GM13977 (cell line): ENCODE results near the gene OBSCN.

ENCODE experiments used
- DNase-seq: peaks from one replicate; pipeline ENCODE4 v3.0.0; 2012; ENCODE audit warnings: low spot score
- in situ Hi-C: fragments of 300-500 bp; cut with MboI; formaldehyde crosslinking; loops from one replicate; pipeline ENCODE4 v1.12.0; 2022; ENCODE audit warnings: low sequenced_read_pairs, low pct_unique_long_range_greater_than_20kb, mixed read lengths, inconsistent platforms; ENCODE audit not compliant: unreplicated experiment
- TF ChIP-seq, protein P1 (sequence below): IDR thresholded peaks from 2 replicates; pipeline ENCODE4 v1.5.1; 2012; ENCODE audit warnings: mild to moderate bottlenecking, control low read depth; ENCODE audit not compliant: insufficient read depth; ENCODE audit errors: extremely low read depth, missing control alignments

The OBSCN gene

GRCh38 chr1:228297822-228298221, 90.0 kb downstream of the OBSCN start:
- DNase-seq: no peak
- TF ChIP-seq, protein P1, sequence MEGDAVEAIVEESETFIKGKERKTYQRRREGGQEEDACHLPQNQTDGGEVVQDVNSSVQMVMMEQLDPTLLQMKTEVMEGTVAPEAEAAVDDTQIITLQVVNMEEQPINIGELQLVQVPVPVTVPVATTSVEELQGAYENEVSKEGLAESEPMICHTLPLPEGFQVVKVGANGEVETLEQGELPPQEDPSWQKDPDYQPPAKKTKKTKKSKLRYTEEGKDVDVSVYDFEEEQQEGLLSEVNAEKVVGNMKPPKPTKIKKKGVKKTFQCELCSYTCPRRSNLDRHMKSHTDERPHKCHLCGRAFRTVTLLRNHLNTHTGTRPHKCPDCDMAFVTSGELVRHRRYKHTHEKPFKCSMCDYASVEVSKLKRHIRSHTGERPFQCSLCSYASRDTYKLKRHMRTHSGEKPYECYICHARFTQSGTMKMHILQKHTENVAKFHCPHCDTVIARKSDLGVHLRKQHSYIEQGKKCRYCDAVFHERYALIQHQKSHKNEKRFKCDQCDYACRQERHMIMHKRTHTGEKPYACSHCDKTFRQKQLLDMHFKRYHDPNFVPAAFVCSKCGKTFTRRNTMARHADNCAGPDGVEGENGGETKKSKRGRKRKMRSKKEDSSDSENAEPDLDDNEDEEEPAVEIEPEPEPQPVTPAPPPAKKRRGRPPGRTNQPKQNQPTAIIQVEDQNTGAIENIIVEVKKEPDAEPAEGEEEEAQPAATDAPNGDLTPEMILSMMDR: no peak
- in situ Hi-C loops: no loop called here

GRCh38 chr1:228298471-228298870, 90.6 kb downstream of the OBSCN start:
- TF ChIP-seq, protein P1: no peak

GRCh38 chr1:228299211-228299610, 91.4 kb downstream of the OBSCN start:
- no peak for DNase-seq
- TF ChIP-seq, protein P1: no peak
- in situ Hi-C loops: no loop called here

More at GRCh38 chr1:228298471-228298870, 90.6 kb downstream of the OBSCN start:
- in situ Hi-C loops: no loop called here
- DNase-seq: no peak

DNA sequence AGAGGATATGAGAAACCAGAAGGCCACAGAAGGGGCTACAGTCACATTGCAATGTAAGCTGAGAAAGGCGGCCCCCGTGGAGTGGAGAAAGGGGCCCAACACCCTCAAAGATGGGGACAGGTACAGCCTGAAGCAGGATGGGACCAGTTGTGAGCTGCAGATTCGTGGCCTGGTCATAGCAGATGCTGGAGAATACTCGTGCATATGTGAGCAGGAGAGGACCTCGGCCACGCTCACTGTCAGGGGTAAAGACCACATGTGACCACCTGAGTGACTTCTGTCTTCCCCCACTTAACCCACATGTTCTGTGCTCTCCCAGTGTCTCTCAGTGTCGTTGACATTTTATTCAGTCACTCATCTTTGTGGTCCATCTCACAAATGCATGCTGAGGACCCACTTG, 92.1 kb downstream of the OBSCN start:
- in situ Hi-C loops: no loop called here
- TF ChIP-seq, protein P1: no peak
- no peak for DNase-seq

- TF ChIP-seq, protein P1: no peak
- in situ Hi-C loops: no loop called here
- no peak for DNase-seq
These were observed 94.2 kb downstream of the OBSCN start for GRCh38 chr1:228302086-228302485.

- in situ Hi-C loops: no loop called here
- DNase-seq: no peak
These were observed 95.8 kb downstream of the OBSCN start for GRCh38 chr1:228303596-228303995.

More at GRCh38 chr1:228303596-228303995, 95.8 kb downstream of the OBSCN start:
- TF ChIP-seq, protein P1: no peak
